HG03558 (cell line): ENCODE results near the gene MAMSTR.
"Not testable (repeated sequence)": the region's sequence is repeated elsewhere in the genome, so short reads cannot be mapped to it uniquely, and the experiment has no call there.

ENCODE experiments used
- ATAC-seq: cut with Tn5 transposase; IDR thresholded peaks from one replicate; pipeline ENCODE4 v1.9.1; 2021; ENCODE audit warnings: moderate number of reproducible peaks; ENCODE audit not compliant: unreplicated experiment; ENCODE audit errors: extremely low read depth

MAMSTR gene

DNA sequence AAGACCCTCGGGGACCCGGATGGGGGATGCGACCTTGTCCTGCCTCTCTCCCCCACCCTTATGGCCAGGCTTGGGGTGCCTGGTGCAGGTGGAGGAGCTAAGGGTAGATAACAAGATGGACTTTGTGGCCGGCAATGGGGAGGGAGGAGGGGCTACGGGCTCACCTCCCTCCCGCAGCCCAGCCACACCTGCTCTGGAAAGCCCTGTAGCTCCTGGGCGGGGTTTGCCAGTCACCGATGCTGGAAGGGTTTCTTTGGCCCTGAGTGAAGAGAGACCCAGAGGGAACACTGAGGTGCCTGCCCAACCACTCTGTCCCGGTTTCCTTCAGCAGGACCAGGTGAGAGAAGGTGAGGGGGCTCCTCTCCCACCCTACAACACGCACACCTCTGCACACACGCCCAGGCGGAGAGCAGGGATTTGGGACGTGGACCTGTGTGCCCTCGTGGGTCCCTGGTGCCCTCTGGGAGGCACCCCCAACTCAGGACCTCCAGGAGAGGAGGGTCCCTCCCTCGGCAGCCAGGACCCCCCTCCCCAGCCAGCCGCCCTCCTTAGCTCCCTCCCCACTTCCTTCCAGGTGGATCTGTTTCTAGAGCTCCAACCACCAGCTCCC, 23.7 kb downstream of the MAMSTR start, which contains the start of gene FUT2:
FUT2 (plus strand) TSS at position 229 of the 610 bp plus-strand sequence. CDS start 6,986 bp downstream, outside the sequence.
- ATAC-seq: no peak

DNA sequence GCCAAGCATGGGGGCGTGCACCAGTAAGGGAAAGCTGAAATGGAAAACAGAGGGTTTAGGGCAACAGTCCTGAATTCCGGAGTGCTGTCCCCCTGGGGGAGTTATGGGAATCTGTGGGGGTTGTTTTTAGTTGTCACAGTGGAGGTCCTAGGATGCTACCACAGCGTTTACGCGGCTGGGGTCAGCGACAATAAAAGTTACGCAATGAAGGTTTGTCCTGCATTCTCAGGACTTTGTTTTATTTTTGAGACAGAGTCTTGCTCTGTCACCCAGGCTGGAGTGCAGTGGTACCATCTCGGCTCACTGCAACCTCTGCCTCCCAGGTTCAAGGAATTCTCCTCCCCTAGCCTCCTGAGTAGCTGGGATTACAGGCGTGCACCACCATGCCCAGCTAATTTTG, 25.9 kb downstream of the MAMSTR start:
- not testable (repeated sequence) for ATAC-seq

DNA sequence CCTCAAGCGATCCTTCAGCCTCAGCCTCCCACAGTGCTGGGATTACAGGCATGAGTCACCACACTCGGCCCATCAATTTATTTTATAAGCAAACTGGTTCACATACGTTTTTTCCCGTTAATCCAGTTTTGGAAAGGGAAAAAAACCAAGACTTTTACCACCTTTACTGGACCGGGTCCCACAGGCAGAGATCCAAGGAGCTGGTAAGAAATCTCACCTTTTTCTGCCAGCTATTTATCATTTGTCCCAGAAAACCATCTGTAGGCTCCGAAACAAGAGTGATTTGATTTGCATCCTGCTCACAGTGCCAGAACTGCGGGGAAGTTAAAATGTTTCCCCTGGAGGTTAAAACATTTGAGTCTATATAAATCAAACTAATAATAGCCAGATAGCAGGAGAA, 30.1 kb downstream of the MAMSTR start:
- ATAC-seq: no peak

DNA sequence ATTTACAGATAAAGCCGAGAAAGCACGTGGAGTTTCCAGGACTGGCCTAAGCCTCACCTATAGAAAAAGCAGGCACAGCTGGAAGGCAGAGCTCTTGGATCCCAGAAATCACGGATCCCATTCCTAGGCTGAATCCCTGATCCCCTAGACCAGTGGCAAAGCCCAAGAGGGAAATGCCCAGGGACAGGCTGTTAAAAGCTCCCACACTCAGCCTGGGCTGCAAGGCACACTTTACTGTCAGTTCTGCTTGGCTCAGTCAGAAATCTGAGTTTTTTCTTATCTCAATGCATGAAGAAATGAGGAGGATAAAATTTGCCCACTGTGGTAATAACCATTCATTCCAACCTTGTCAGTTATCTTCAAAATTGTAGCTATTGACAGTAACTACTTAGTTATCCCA, 31.7 kb downstream of the MAMSTR start:
- ATAC-seq: no peak

DNA sequence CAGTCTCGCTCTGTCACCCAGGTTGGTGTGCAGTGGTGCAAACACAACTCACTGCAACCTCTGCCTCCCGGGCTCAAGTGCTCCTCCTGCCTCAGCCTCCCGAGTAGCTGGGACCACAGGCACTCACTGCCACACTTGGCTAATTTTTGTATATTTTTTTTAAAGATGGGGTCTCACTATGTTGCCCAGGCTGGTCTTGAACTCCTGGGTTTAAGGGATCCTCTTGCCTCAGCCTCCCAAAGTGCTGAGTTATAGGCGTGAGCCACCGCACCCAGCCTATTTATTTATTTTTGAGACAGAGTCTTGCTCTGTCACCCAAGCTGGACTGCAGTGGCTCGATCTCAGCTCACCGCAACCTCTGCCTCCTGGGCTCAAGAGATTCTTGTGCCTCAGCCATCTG, 32.9 kb downstream of the MAMSTR start:
- ATAC-seq: not testable (repeated sequence)

DNA sequence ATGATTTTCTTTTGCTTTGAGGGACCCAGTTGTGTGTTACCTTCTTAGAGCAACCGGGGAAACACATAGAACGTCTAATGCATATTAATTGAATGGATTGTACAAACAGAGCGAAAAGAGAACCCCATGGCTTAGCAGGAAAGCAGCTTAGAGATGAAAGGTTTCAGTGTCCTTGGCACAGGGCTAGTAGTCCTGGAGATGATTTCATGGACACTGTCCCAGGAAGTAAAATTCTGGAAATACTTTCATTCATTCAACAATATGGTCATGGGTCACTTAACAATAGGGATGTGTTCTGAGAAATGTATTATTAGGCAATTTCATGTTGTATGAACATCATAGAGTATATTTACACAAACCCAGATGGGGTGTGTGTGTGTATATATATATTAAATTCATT, 33.4 kb downstream of the MAMSTR start:
- no peak for ATAC-seq

GRCh38 chr19:48685583-48685982, 33.9 kb downstream of the MAMSTR start:
- ATAC-seq: no peak

DNA sequence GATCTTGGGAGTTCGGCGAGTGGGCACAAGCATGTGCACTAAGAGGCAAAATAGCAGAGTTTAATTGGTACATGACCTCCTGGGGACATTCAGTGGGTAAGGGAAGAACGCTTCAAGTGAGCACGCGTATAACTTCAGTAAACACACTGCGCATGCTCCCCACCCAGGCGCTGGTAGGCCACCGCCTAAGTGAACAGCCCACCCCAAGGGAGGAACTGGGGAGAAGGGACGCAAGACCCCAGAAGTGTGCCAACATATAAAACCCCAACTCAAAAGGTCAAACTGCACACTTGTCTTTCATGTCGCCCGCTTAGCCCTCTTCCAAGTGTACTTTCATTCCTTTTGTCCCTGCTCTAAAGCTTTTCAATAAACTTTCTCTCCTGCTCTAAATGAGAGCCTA, 36.2 kb downstream of the MAMSTR start:
- no peak for ATAC-seq

- no peak for ATAC-seq
These were observed 38.4 kb downstream of the MAMSTR start for GRCh38 chr19:48681127-48681470.

- no peak for ATAC-seq
These were observed 38.9 kb downstream of the MAMSTR start for GRCh38 chr19:48680436-48681126.

GRCh38 chr19:48680006-48680405, 39.5 kb downstream of the MAMSTR start:
- not testable (repeated sequence) for ATAC-seq

GRCh38 chr19:48678201-48678600, 41.3 kb downstream of the MAMSTR start:
- no peak for ATAC-seq

DNA sequence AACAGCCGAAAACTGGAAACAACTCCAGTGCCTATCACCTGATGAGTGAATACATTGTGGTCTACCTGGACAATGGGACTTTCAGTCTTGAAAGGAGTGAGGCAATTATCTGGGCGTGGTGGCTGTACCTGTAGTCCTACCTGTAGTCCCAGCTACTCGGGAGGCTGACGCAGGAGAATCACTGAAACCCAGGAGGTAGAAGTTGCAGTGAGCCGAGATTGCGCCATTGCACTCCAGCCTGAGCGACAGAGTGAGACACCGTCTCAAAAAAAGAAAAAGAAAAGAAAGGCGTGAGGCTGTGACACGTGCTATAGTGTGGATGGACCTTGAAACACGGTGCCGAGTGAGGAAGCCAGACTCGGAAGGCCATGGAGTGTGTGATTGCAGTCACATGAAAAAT, 42.6 kb downstream of the MAMSTR start:
- no peak for ATAC-seq

- ATAC-seq: no peak
These were observed 43.0 kb downstream of the MAMSTR start for GRCh38 chr19:48676487-48676886.

- no peak for ATAC-seq
These were observed 44.4 kb downstream of the MAMSTR start for GRCh38 chr19:48674921-48675824.

- ATAC-seq: no peak
These were observed 45.2 kb downstream of the MAMSTR start for GRCh38 chr19:48674216-48674809.

- ATAC-seq: no peak
These were observed 46.0 kb downstream of the MAMSTR start for GRCh38 chr19:48673436-48674100.

GRCh38 chr19:48672994-48673393, 46.5 kb downstream of the MAMSTR start, which contains the start of gene NTN5:
TSS of gene NTN5 (minus strand) at chr19:48673017. CDS start at chr19:48670986, 2,031 bp downstream.
- ATAC-seq: no peak

DNA sequence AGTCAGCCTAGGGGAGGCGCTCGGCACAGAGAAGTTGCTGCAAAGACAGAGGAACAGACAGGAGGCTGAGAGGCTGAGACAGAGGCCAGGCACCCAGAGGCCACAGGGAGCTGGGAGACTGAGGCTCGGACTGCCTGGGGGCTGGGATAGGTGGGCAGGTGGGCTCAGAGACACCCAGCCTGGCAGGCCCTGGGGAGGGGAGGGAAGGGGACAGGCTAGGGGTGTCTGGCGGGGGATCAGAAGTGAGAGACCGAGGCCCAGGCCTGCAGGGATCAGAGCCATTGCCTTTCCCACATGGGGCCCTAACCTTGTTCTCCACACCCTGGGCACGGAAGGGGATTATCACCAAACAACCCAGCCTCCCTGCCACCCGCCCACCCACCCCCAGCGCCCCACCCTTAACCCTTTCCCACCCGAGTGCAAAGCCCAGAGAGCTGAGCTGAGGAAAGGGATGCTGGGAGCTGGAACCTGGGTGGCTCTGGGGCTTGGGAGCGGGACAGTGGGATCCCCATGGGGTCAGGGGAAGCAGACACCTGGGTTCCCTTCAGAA, 48.0 kb downstream of the MAMSTR start:
- no peak for ATAC-seq
